BLaER1 (cell line): ENCODE measurements around the gene NLRC5.

ENCODE experiments used
- H3K27ac ChIP-seq: shearing (Covaris generic); formaldehyde crosslinking; 2 replicates; pipeline ENCODE4 v1.8.1; 2022
- H3K27me3 ChIP-seq: shearing (Covaris generic); formaldehyde crosslinking; 2 replicates; pipeline ENCODE4 v1.8.1; 2022
- H3K36me3 ChIP-seq: shearing (Covaris generic); formaldehyde crosslinking; 2 replicates; pipeline ENCODE4 v1.8.1; 2022
- H3K4me1 ChIP-seq: shearing (Covaris generic); formaldehyde crosslinking; 2 replicates; pipeline ENCODE4 v1.8.1; 2022
- H3K4me2 ChIP-seq: shearing (Covaris generic); formaldehyde crosslinking; 2 replicates; pipeline ENCODE4 v1.8.1; 2022
- H3K4me3 ChIP-seq: shearing (Covaris generic); formaldehyde crosslinking; 2 replicates; pipeline ENCODE4 v1.8.1; 2022
- H3K9ac ChIP-seq: shearing (Covaris generic); formaldehyde crosslinking; 2 replicates; pipeline ENCODE4 v1.8.1; 2022
- H3K9me3 ChIP-seq: shearing (Covaris generic); formaldehyde crosslinking; 2 replicates; pipeline ENCODE4 v1.8.1; 2022
- H4K20me1 ChIP-seq: shearing (Covaris generic); formaldehyde crosslinking; 2 replicates; pipeline ENCODE4 v1.8.1; 2022
- Cebpa-rat ChIP-seq: shearing (Covaris generic); IDR thresholded peaks from 2 replicates; pipeline ENCODE4 v1.8.1; 2022

NLRC5 gene

GRCh38 chr16:57077714-57078113, 88.4 kb downstream of the NLRC5 start:
- Histone ChIP-seq H3K4me1 (0 out of 2 replicates have a peak, but pooled peaks cover 3% of the 10 kb centered on the region), H3K9me3 (no peaks in the 10 kb centered on the region), H3K4me2 (no peak overlapping the region), H4K20me1 (0 out of 2 replicates have a peak, but pooled peaks cover 6% of the 10 kb centered on the region), H3K9ac (no peak overlapping the region), H3K27ac (no peak overlapping the region), H3K36me3 (peaks cover 99% of the 10 kb centered on the region), H3K4me3 (no peak overlapping the region), H3K27me3 (no peaks in the 10 kb centered on the region)
- no peak for TF ChIP-seq Cebpa-rat

- Histone ChIP-seq H3K27me3 (no peaks in the 10 kb centered on the region), H3K4me2 (no peak overlapping the region), H3K9me3 (no peaks in the 10 kb centered on the region), H3K36me3 (peaks cover 68% of the 10 kb centered on the region), H3K4me3 (no peak overlapping the region), H3K27ac (no peak overlapping the region), H3K4me1 (peaks cover 17% of the 10 kb centered on the region), H3K9ac (no peak overlapping the region), H4K20me1 (0 out of 2 replicates have a peak, but pooled peaks cover 6% of the 10 kb centered on the region)
- no peak for TF ChIP-seq Cebpa-rat
These were observed 92.4 kb downstream of the NLRC5 start for GRCh38 chr16:57081744-57082143.

DNA sequence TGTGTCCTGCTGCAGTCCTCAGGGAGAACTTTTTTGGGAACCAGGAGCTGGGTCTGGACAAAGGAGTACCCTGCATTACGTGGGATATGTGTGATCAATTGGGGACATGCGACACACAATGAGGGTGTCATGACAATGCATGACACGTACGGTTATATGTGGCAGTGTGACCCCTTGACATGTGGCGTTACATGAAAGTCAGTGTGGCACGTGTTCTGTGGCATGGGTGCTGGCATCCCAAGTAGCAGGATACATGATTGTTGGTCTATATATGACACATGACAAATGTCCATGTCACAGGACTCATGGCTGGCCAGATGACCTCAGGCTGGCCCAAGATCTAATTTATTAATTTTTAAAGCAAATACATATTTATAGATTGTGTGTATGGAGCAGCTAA, 93.3 kb downstream of the NLRC5 start:
- no peaks in the 10 kb centered on the region for H3K9me3 ChIP-seq
- peaks cover 24% of the 10 kb centered on the region for H3K4me1 ChIP-seq
- H3K36me3 ChIP-seq = peaks cover 58% of the 10 kb centered on the region
- H3K4me2 ChIP-seq = no peak overlapping the region
- no peak overlapping the region for H3K9ac ChIP-seq
- TF ChIP-seq Cebpa-rat = no peak
- H3K27me3 ChIP-seq = no peaks in the 10 kb centered on the region
- 0 out of 2 replicates have a peak, but pooled peaks cover 6% of the 10 kb centered on the region for H4K20me1 ChIP-seq
- H3K4me3 ChIP-seq = no peak overlapping the region
- no peak overlapping the region for H3K27ac ChIP-seq

DNA sequence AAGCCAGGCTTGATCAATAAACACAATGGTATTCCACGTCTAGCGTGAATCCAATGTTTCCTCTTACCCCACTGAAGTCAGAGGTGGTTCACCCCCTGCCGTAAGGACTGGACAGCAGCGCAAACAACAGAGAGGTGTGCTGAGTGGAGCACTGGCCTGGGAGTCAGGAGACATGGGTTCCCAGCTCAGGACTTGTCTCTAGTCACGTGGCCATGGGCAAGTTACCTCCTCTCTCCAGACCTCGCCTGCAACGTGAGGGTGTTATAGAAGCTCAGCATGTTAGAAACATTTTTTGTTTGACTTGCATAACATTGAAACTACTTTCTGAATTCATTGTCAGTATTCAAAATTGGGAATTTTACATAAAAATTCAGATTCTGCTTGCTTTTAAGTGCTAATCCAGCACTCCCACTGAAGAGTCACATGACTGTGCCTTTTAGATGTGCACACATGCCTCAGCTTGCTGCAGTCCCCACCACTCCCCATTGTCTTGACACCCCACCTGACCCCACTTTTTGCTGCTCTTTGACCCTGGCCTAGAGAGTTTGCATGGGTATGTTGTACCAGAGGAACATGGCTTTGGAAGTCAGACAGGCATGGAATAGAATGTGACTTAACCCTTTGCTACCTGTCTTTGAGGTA, 94.2 kb downstream of the NLRC5 start:
- Histone ChIP-seq H4K20me1 (0 out of 2 replicates have a peak, but pooled peaks cover 6% of the 10 kb centered on the region), H3K27ac (no peak overlapping the region), H3K27me3 (no peaks in the 10 kb centered on the region), H3K4me3 (no peak overlapping the region), H3K9me3 (no peaks in the 10 kb centered on the region), H3K4me1 (peaks cover 25% of the 10 kb centered on the region), H3K36me3 (peaks cover 49% of the 10 kb centered on the region), H3K9ac (no peak overlapping the region), H3K4me2 (no peak overlapping the region)
- TF ChIP-seq Cebpa-rat = no peak

DNA sequence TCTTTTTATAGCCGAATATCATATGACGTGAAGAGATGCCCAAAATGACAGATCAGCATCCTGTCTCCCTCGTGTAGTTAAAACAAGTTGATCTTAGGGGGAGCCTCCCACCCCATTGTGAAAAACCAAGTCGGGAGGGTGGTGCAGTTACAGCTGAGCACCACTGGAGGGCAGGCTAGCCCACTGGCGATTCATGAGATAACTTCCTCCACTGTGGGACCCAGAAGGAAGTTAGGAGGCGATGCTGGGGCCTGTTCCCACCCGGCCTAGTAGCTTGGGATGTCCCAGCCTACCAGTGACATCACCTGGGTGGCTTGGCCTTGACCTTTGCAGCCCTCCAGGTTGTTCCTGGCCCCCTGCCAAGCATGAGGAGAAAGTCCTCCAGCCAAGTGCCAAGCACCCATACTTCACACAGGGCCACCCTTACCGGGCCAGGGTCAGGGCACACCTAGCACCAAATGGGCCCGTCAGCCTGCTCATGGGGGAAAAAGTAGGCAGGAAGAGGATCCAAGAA, 95.0 kb downstream of the NLRC5 start:
- Histone ChIP-seq H3K36me3 (peaks cover 42% of the 10 kb centered on the region), H3K4me1 (peaks cover 32% of the 10 kb centered on the region), H4K20me1 (0 out of 2 replicates have a peak, but pooled peaks cover 6% of the 10 kb centered on the region), H3K4me3 (no peak overlapping the region), H3K4me2 (peak overlapping the region; percentile 45), H3K27ac (peak overlapping the region; percentile 56), H3K27me3 (no peaks in the 10 kb centered on the region), H3K9ac (no peak overlapping the region), H3K9me3 (no peaks in the 10 kb centered on the region)
- no peak for TF ChIP-seq Cebpa-rat

GRCh38 chr16:57084996-57085395, 95.6 kb downstream of the NLRC5 start:
- TF ChIP-seq Cebpa-rat = no peak

GRCh38 chr16:57087003-57087402, 97.6 kb downstream of the NLRC5 start:
- H3K36me3 ChIP-seq = peaks cover 16% of the 10 kb centered on the region
- peak overlapping the region; percentile 36; the same call in 1 of the 2 replicates for H3K4me2 ChIP-seq
- no peaks in the 10 kb centered on the region for H4K20me1 ChIP-seq
- H3K9ac ChIP-seq = no peak overlapping the region
- no peaks in the 10 kb centered on the region for H3K27me3 ChIP-seq
- peaks cover 48% of the 10 kb centered on the region for H3K4me1 ChIP-seq
- H3K4me3 ChIP-seq = no peak overlapping the region
- H3K9me3 ChIP-seq = no peaks in the 10 kb centered on the region
- no peak overlapping the region for H3K27ac ChIP-seq
- TF ChIP-seq Cebpa-rat = no peak

More at GRCh38 chr16:57084996-57085395, 95.6 kb downstream of the NLRC5 start:
- Histone ChIP-seq H3K9ac (no peak overlapping the region), H3K9me3 (no peaks in the 10 kb centered on the region), H3K27me3 (no peaks in the 10 kb centered on the region), H3K4me1 (peaks cover 39% of the 10 kb centered on the region), H3K4me3 (no peak overlapping the region), H3K27ac (peak overlapping the region; percentile 56), H3K4me2 (peak overlapping the region; percentile 45), H4K20me1 (0 out of 2 replicates have a peak, but pooled peaks cover 6% of the 10 kb centered on the region), H3K36me3 (peaks cover 35% of the 10 kb centered on the region)

- Histone ChIP-seq H3K36me3 (no peaks in the 10 kb centered on the region), H3K9ac (no peak overlapping the region), H4K20me1 (peaks cover 12% of the 10 kb centered on the region), H3K4me1 (peaks cover 56% of the 10 kb centered on the region), H3K27ac (no peak overlapping the region), H3K9me3 (no peaks in the 10 kb centered on the region), H3K27me3 (no peaks in the 10 kb centered on the region), H3K4me2 (peak overlapping the region; percentile 61), H3K4me3 (no peak overlapping the region)
- TF ChIP-seq Cebpa-rat = no peak
These were observed 100.0 kb downstream of the NLRC5 start for GRCh38 chr16:57089406-57089805.

GRCh38 chr16:57091200-57091974, 102.0 kb downstream of the NLRC5 start:
- Histone ChIP-seq H3K9ac (peak overlapping the region; percentile 86), H3K27ac (peak overlapping the region; percentile 89; the same call in 1 of the 2 replicates)
- TF ChIP-seq Cebpa-rat = no peak

More at GRCh38 chr16:57091200-57091974, 102.0 kb downstream of the NLRC5 start:
- peak overlapping the region; percentile 90 for H3K4me3 ChIP-seq
- peaks cover 65% of the 10 kb centered on the region for H3K4me1 ChIP-seq
- H3K36me3 ChIP-seq = no peaks in the 10 kb centered on the region
- H4K20me1 ChIP-seq = peaks cover 32% of the 10 kb centered on the region
- H3K27me3 ChIP-seq = no peaks in the 10 kb centered on the region
- no peaks in the 10 kb centered on the region for H3K9me3 ChIP-seq
- H3K4me2 ChIP-seq = peak overlapping the region; percentile 97
